Effector memory CD4-positive, alpha-beta T cell (primary cell): ENCODE measurements around the gene FGF19.

Experiments
- DNase-seq, 3 donors: peaks; one replicate each; pipeline ENCODE4 v3.0.0-alpha.2; 2020
- H3K27ac ChIP-seq: 2 replicates; pipeline ENCODE4 v1.7.0; 2013; ENCODE audit warnings: mild to moderate bottlenecking, low read length, moderate library complexity; ENCODE audit not compliant: insufficient read depth, poor library complexity, severe bottlenecking
- H3K27me3 ChIP-seq: replicated peaks from 2 replicates; pipeline ENCODE4 v1.7.0; 2013; ENCODE audit warnings: mild to moderate bottlenecking, low read length; ENCODE audit not compliant: insufficient read depth, control insufficient read depth, poor library complexity, severe bottlenecking
- H3K36me3 ChIP-seq: 2 replicates; pipeline ENCODE4 v1.7.0; 2013; ENCODE audit warnings: mild to moderate bottlenecking, low read length, moderate library complexity; ENCODE audit not compliant: control insufficient read depth, insufficient read depth
- H3K4me1 ChIP-seq: 2 replicates; pipeline ENCODE4 v1.7.0; 2013; ENCODE audit warnings: low read length, mild to moderate bottlenecking; ENCODE audit not compliant: control insufficient read depth, insufficient read depth, poor library complexity, severe bottlenecking
- H3K4me3 ChIP-seq: 2 replicates; pipeline ENCODE4 v1.7.0; 2013; ENCODE audit warnings: low read length, low read depth, mild to moderate bottlenecking; ENCODE audit not compliant: insufficient read depth, poor library complexity, severe bottlenecking
- H3K9me3 ChIP-seq: 2 replicates; pipeline ENCODE4 v1.7.0; 2013; ENCODE audit warnings: mild to moderate bottlenecking, low read length, moderate library complexity; ENCODE audit not compliant: control insufficient read depth

FGF19 gene

GRCh38 chr11:69650832-69651344 is 52.9 kb downstream of the FGF19 start:
- Histone ChIP-seq H3K27me3 (no peaks in the 10 kb centered on the region), H3K27ac (no peak overlapping the region), H3K4me1 (no peaks in the 10 kb centered on the region), H3K9me3 (no peaks in the 10 kb centered on the region), H3K4me3 (no peak overlapping the region), H3K36me3 (no peaks in the 10 kb centered on the region)
- DNase-seq: no peak

GRCh38 chr11:69650081-69650831 is 53.6 kb downstream of the FGF19 start:
- Histone ChIP-seq H3K4me1 (no peaks in the 10 kb centered on the region), H3K27ac (no peak overlapping the region), H3K27me3 (no peaks in the 10 kb centered on the region), H3K36me3 (no peaks in the 10 kb centered on the region), H3K4me3 (no peak overlapping the region), H3K9me3 (no peaks in the 10 kb centered on the region)
- DNase-seq: no peak

GRCh38 chr11:69649576-69649900 is 54.3 kb downstream of the FGF19 start:
- H3K4me1 ChIP-seq: no peaks in the 10 kb centered on the region

GRCh38 chr11:69648679-69649575 is 54.9 kb downstream of the FGF19 start:
- Histone ChIP-seq H3K27me3 (no peaks in the 10 kb centered on the region), H3K4me3 (no peak overlapping the region), H3K4me1 (no peaks in the 10 kb centered on the region), H3K27ac (no peak overlapping the region), H3K36me3 (no peaks in the 10 kb centered on the region), H3K9me3 (no peaks in the 10 kb centered on the region)
- DNase-seq: no peak

More at GRCh38 chr11:69649576-69649900, 54.3 kb downstream of the FGF19 start:
- Histone ChIP-seq H3K36me3 (no peaks in the 10 kb centered on the region), H3K4me3 (no peak overlapping the region), H3K27me3 (no peaks in the 10 kb centered on the region), H3K9me3 (no peaks in the 10 kb centered on the region), H3K27ac (no peak overlapping the region)
- no peak for DNase-seq
